ENCODE results near the gene KANK2. TPM values are rescaled to one million over a fixed set of nuclear protein-coding genes. Genes with fewer than 3 reads are reported as not detected.
A peak's percentile ranks its signal among the peaks of the same experiment; 100 is the strongest.
"Not testable (repeated sequence)": the region's sequence is repeated elsewhere in the genome, so short reads cannot be mapped to it uniquely, and the experiment has no call there.

Gene KANK2
- total RNA-seq, 1 donor from 2014 or later = 296 TPM

DNA sequence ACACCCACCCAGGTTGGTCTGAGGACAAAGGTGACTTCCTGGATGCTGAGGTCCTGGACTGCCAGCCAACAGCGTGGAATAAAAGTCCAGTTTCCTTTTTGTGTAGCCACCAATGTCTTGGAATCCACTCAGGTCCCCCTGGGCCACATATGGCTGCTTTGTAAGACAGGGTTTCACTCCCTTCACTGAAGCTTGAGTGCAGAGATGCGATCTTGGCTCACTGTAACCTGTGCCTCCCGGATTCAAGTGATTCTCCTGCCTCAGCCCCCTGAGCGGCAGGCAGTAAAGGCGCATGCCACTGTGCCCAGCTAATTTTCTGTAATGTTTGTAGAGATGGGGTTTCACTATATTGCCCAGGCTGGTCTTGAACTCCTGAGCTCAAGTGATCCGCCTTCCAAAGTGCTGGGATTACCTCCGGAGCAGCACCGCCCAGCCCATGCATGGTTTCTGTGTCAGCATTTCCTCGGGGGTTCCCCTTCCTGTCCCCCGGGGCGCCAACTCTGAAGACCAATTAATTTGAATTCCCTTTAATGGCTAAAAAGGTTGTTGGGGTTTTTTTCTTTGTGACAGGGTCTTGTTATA lies 17.5 kb downstream of the KANK2 start:
- DNase-seq (ENCODE audit: low spot score) = no peak
- intact Hi-C loops (cut with DNase I) = no loop called here
- ATAC-seq = no peak

DNA sequence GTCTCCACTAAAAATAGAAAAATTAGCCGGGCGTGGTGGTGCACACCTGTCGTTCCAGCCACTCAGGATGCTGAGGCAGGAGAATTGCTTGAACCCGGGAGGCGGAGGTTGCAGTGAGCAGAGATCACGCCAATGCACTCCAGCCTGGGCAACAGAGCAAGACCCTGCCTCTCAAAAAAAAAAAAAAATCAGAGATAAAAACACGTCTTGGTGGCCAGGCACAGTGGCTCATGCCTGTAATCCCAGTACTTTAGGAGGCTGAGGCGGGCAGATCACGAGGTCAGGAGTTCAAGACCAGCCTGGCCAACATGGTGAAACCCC lies 18.2 kb downstream of the KANK2 start:
- ATAC-seq; intact Hi-C loops (cut with DNase I); DNase-seq (ENCODE audit: low spot score): not testable (repeated sequence)

DNA sequence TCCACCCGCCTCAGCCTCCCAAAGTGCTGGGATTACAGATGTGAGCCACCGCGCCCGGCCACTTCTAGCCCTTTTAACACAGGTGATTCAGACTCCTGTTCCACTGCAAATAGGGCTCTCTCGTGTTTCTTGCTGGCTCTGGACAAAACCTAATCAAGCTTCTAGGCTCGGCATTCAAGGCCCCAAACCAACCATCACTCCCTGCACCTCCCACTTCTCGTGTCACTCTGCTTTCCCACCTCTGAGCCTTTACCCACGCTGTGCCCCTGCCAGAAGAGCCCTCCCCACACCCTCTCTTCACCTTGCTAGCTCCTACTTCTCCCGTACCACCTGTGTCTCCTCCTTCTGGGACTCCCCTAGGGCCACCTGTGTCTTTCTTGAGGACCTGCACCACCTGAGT lies 19.8 kb downstream of the KANK2 start:
- ATAC-seq (no peak), DNase-seq (ENCODE audit: low spot score) (no peak)
- intact Hi-C loops (cut with DNase I) = no loop called here

DNA sequence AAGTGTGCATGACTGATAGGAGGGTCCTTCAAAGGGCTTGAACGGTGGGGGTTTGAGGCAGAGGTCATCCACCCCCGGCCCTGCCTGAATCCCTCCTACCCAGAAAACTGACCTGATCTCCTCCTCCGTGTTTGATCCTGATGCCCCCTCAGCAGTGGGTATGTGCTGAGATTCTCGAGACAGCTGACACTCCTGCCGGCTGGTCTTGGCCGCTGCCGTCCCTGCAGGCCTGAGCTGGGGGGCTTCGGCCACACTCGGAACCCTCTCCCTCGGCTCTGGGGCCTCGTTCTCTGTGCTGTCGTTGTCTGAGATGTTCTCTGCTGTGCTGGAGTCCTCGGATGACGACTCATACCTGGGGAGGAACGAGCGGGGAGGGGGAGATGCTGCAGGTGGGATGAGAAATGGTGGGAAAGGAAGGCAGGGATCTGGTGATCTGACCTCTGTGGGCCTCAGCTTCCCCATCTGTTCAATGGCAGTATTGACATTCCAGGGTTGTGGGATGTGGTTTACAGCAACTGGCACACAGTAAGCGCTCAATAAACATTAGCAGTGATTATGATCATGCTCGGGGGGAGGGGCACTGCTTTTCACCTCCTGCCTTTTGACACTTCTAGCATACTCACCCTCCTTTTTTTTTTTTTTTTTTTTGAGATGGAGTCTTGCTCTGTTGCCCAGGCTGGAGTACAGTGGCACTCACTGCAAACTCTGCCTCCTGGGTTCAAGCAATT lies 20.7 kb downstream of the KANK2 start:
- intact Hi-C loops (cut with DNase I) = no loop called here
- DNase-seq (ENCODE audit: low spot score) (no peak), ATAC-seq (no peak)

DNA sequence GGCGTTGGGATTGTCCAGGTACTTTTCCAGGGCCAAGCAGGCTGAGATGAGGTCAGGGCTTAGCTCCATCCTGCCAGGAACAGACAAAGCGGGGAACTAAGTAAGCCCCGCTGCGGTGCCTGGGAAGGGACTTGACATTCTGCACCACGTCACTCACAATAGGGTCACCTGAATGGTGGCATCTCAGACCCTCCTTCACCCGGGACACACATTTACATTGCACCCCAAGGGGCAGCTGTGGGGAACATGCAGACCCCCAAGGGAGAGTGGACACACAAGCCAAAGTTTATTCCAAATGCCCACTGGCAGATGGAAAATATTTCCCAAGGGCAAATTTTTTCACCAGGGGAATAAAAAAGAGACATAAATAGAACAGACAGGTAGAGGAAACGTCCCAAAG lies 21.4 kb downstream of the KANK2 start:
- no peak for DNase-seq (ENCODE audit: low spot score)
- no peak for ATAC-seq
- intact Hi-C loops (cut with DNase I) = no loop called here

DNA sequence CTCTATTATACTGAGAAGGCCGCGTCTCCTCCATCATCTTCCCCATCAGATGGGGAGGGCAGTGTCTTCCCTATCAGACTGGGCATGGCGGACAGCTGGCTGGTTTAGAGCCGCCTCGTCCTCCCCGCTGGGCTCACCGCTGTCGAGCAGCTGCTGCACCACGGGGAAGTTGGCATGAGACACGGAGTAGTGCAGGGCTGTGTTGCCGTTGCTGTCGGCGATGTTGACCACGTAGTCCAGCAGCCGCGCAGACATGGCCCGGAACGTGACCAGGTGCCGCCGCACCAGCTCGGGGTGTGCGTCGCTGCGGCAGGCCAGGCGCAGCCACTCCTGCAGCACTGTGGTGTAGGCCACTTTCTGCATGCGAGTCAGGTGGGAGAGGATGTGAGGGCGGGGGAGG lies 23.0 kb downstream of the KANK2 start:
- intact Hi-C loops (cut with DNase I) = no loop called here
- no peak for DNase-seq (ENCODE audit: low spot score)
- ATAC-seq = no peak

DNA sequence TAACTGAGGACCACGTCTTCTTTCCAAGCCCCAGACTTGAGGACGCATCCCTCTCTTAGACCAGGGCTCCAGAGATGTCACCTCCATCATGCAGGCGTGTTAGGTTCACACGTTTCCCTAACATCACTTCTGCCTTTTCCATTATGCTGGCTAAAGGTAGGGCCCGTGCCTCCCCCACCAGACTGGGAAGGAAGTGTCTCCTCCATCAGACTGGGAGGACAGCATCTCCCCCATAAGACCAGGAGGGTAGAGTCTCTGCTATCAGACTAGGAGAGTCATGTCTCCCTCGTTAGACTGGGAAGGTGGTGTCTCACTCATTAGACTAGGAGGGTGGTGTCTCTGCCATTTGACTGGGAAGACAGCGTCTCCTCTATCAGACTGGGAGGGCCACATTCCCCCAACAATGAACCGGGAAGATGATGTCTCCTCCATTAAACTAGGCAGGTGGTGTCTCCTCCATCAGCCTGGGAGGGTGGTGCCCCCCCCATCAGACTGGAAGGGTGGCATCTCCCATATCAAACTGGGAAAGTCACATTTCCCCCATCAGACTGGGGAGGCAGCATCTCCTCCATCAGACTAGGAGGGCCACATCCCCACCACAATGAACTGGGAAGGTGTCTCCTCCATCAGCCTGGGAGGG lies 23.7 kb downstream of the KANK2 start:
- DNase-seq (ENCODE audit: low spot score) (no peak), ATAC-seq (no peak)
- intact Hi-C loops (cut with DNase I) = no loop called here

DNA sequence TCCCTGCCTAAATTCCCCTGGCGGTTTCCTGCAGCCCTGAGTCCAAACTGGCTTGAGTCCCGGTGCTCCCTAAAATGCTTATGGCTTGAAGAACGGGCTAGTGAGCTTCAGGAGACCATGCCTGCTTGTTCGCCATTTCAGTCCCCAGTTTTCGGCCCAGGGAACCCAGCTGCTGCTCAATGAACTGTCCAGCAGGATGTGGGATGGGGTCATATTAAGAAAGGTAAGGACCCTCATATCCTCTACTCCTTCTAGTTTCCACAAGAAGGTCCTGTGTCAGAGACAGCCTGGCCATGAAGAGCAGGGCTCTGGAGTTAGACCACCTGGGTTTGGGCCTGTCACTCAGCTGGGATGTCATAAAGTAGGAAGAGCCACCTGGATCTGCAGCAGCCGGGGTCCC lies 24.8 kb downstream of the KANK2 start:
- intact Hi-C loops (cut with DNase I) = no loop called here
- ATAC-seq (no peak), DNase-seq (ENCODE audit: low spot score) (no peak)

DNA sequence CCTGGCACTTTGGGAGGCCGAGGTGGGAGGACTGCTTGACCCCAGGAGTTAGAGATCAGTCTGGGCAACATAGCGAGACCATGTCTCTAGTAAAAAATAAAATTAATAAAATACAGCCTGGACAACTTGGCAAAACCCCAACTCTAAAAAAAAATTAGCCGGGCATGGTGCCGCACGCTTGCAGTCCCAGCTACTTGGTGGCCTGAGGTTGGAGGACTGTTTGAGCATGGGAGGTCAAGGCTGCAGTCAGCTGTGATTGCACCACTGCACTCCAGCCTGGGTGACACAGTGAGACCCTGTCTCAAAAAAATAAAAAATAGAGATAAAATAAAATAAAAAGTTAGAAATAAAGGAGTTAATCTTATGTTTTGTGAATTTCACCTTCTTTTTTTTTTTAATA lies 26.2 kb downstream of the KANK2 start:
- no peak for ATAC-seq
- no peak for DNase-seq (ENCODE audit: low spot score)
- intact Hi-C loops (cut with DNase I) = no loop called here

DNA sequence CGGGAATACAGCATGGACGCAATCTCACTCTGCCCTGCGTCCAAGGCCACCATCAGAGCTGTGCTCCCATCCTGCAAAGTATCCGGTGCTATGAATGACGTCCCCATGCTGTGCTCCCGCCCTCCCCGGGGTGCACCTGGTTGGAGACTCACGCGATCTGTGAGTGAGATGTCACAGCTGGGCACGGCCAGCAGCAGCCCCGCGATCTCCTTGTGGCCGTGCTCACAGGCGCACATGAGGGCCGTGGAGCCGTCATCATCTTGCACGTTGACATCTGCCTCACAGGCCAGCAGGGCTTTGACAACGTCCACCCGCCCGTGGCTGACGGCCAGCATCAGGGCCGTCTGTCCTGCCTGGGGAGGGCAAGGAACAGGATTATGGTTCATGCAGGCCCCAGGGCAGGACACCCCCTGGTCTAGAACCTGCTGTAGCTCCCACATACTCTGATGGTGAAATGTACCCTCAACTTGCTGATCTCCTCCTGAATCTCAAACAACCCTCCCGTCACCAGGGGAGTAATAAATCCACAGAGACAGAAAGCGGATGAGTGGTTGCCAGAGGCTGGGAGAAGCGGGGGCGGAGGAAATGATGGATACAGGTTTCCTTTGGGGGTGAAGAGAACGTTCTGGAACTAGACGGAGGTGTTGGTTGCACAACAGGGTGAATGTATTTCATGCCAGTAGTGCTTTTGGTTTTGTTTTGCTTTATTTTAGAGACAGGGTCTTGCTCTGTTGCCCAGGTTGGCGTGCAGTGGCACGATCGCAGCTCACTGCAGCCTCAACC lies 27.3 kb downstream of the KANK2 start:
- DNase-seq (ENCODE audit: low spot score) (no peak), ATAC-seq (no peak)
- intact Hi-C loops (cut with DNase I) = no loop called here

DNA sequence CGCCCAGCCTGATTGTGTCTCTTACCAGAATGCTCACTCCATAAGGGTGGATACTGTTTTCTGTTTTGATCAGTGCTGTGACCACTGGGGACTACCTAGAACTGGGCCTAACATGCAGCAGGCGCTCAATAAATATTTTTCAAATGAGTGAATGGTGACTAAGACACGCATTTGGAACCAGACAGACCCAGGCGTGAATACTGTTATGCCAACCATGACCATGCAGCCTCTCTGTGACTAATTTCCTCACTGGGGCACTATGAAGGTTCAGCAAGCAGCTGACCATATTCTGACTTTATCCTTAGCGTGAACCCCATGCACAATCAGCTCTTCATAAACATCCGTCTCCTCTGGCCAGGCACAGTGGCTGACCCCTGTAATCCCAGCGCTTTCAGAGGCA lies 28.8 kb downstream of the KANK2 start:
- ATAC-seq (no peak), DNase-seq (ENCODE audit: low spot score) (no peak)

DNA sequence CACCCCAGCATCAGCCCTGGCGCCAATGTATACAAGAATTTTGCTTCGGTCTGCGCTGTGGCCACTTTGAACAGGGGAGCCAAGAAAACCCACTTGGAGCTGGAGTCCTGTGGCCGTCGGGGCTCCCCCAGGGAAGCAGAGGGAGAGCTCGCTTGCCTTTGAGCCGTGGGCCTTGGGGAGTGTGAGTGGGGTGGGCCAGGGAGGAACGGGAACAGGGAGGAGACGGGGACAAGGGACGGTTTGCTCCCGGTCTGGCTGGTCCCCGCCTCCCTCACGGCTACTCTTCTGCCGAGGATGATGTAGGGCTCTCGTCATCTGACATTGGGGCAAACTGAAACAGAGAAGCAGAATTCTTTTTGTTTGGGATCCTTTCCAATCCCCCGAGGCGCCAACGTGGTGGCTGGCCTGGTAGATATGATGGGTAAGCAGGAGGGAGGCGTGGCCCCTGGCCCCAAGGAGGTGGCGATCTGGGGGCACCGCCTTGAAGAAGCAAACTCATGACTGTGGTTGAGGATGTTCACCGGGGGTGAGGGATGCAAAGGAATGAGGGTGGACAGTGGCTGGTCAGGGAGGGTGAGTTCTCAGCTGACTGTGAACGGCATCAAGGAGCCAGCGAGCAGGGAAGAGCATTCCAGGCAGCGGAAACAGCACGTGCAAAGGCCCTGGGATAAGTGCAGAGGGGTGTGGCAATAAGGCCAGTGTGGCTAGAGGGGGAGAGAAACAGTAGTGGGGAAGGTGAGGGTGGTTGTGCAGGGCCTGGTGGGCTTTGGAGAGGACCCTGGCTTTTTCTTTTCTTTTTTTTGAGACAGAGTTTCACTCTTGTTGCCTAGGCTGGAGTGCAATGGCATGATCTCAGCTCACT lies 30.8 kb downstream of the KANK2 start:
- intact Hi-C loops (cut with DNase I) = no loop called here
- peak; percentile 55 for ATAC-seq
- DNase-seq (ENCODE audit: low spot score) = no peak

More for the DNA sequence above, 28.8 kb downstream of the KANK2 start:
- intact Hi-C loops (cut with DNase I) = no loop called here

DNA sequence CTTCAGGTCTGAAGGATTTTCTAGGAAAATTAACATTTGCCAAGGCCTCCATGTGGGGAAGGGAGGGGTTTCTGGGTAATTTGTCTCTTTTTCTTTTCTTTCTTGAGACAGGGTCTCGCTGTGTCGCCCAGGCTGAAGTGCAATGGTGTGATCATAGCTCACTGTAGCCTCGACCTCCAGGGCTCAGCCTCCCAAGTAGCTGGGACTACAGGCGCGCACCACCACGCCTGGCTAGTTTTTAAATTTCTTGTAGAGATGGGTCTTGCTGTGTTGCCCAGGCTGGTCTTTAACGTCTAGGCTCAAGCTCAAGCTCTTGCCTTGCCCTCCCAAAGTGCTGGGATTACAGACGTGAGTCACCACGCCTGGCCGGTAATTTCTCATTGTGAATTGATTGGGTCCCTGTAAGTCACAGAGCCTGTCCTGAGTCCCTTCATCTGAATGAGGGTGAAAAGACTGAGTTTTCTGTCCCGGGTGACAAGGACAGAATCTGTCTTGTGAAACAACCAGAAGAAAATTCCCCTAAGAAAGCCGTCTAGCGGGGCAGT lies 31.8 kb downstream of the KANK2 start:
- no peak for DNase-seq (ENCODE audit: low spot score)
- intact Hi-C loops (cut with DNase I) = no loop called here
- ATAC-seq = peak; percentile 12

DNA sequence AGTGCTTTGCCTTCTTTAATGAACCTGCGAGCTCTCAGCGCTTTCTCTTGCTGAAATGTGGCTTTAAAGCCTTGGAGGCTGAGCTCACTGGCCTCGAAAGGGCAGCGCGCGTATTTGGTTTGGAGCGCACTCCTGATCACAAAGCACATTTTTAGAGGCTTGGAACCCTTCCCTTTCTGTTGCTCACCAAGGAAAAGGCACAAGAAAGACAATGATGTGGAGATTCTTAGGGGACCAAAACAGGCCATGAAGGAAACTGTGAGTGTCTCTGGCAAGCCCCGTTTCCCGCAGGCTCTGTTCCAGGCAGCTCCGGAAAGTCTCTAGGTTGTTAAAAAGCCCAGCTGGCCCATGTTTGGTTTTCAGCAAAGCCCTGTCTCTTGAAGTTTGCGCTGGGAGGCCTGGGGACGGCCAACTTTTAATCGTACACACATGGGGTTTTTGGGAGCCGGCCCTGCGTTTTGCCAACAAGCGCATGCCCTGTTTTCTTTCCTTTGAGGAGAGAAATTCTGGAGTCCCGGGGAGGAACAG lies 32.4 kb downstream of the KANK2 start:
- ATAC-seq (peak; percentile 84), DNase-seq (ENCODE audit: low spot score) (peak; percentile 86)
- intact Hi-C loops (cut with DNase I) = no loop called here

DNA sequence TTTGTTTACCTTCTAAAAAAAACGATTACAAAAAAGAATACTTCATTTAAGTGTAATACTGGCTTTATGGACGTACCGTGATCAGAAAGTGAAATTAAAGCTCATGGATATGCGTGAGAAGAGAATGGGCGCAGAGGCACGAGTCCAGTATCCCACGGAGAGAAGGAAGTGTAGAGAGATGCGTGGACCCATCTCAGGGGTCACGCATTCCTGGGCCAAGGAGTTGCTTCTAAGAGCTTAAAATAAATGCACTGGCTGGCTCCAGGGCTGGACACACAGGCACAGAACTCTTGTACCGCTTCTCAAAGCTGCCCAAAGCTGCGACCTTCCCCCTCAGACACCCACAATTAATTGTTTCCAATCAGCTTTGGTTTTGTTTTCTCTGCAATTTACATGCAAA lies 33.0 kb downstream of the KANK2 start:
- DNase-seq (ENCODE audit: low spot score) (no peak), ATAC-seq (no peak)
- intact Hi-C loops (cut with DNase I) = no loop called here

DNA sequence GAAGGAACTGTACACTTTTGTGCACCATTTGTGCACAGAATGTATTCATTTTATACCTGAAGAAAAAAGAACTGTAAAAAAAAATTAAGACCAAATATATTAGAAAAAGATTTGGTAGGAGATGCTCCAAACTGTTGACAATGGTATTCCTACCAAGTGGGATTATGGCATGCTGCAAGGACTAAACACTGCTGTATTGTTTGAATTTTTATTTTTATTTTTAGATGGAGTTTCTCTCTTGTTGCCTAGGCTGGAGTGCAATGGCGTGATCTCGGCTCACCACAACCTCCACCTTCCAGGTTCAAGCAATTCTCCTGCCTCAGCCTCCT lies 36.9 kb downstream of the KANK2 start:
- intact Hi-C loops (cut with DNase I); DNase-seq (ENCODE audit: low spot score); ATAC-seq: not testable (repeated sequence)

DNA sequence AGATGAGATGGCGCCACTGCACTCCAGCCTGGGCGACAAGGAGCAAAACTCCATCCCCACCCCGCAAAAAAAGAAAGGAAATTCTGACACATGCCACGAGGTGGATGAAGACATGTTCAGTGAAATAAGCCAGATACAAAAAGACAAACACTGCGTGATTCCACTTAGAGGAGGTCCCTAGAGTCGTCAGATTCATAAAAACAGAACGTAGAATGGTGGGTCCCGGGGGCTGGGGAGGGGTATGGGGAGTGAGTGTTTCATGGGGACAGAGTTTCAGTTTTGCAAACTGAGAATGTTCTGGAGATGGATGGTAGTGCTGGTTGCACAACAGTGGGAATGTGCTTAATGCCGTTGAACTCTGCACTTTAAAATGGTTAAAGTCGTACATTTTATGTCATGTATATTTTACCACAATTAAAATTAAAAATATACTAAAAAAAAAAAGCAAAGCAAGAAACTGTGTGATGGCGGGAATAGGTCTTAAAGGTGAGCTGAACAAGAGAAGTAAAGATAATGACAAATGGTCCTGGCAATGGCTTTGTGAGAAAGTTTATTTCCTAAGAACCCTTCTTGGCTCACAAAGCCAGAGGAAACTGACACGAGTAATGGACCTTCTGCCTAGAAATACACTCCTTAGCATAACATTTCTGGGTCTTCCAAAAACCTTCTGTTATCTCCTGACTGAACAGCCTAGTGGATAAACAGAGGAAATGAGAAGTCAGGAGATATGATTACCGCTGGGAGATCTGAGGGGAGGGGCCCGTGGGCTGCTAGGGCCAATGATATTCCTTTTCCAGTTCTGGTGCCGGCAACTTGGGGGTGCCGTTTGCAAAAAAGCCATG lies 37.5 kb downstream of the KANK2 start:
- intact Hi-C loops (cut with DNase I) = no loop called here
- DNase-seq (ENCODE audit: low spot score) (no peak), ATAC-seq (peak; percentile 44)
